Aorta (tissue), 5 donors: ENCODE data around the gene MYO1E. TPM values are rescaled to one million over a fixed set of nuclear protein-coding genes. Genes with fewer than 3 reads are reported as not detected.

Source experiments
- ATAC-seq: fragments of 200-7000 bp; cut with Tn5 transposase; one replicate; pipeline ENCODE4 v1.9.1; 2022; ENCODE audit warnings: moderate library complexity; ENCODE audit not compliant: low FRiP score
- DNase-seq, 2 donors: peaks; one replicate each; pipeline ENCODE4 v3.0.0-alpha.2; 2020
- H3K27ac ChIP-seq, 2 donors: one replicate each; pipeline ENCODE4 v1.5.1; 2013; ENCODE audit warnings: low read length in 2 of 2, mild to moderate bottlenecking in 2 of 2, moderate library complexity in 2 of 2, control low read depth in 1 of 2, inconsistent platforms in 1 of 2, low read depth in 1 of 2
- H3K27me3 ChIP-seq, 2 donors: one replicate each; pipeline ENCODE4 v1.6.1; 2013; ENCODE audit warnings: control low read depth in 1 of 2, low read length in 1 of 2, mild to moderate bottlenecking in 1 of 2, moderate library complexity in 1 of 2; ENCODE audit not compliant: insufficient read depth in 2 of 2, control insufficient read depth in 1 of 2
- H3K36me3 ChIP-seq, 2 donors: one replicate each; pipeline ENCODE4 v1.6.1; 2013; ENCODE audit warnings: control low read depth in 1 of 2, low read length in 1 of 2, mild to moderate bottlenecking in 1 of 2; ENCODE audit not compliant: insufficient read depth in 2 of 2, control insufficient read depth in 1 of 2
- H3K4me1 ChIP-seq, 2 donors: one replicate each; pipeline ENCODE4 v1.6.1; 2013; ENCODE audit warnings: low read length in 2 of 2, control low read depth in 1 of 2, mild to moderate bottlenecking in 1 of 2, moderate library complexity in 1 of 2; ENCODE audit not compliant: insufficient read depth in 2 of 2, control insufficient read depth in 1 of 2
- H3K4me3 ChIP-seq, 2 donors: one replicate each; pipeline ENCODE4 v1.5.1; 2013; ENCODE audit warnings: low read length in 2 of 2, control low read depth in 1 of 2, mild to moderate bottlenecking in 1 of 2
- H3K9me3 ChIP-seq: one replicate; pipeline ENCODE4 v1.6.1; 2013; ENCODE audit warnings: mild to moderate bottlenecking, low read length; ENCODE audit not compliant: control insufficient read depth
- WGBS, 2 donors: extraction: QIAGEN DNeasy Blood & Tissue Kit; methylation state at CpG; one replicate each; pipeline ENCODE4 v1.1.7; 2013; 5-methylcytosine and 5-hydroxymethylcytosine counted together
- intact Hi-C, 2 donors: fragments of 100-400 bp; cut with DNase I; formaldehyde crosslinking; loops; one replicate each; pipeline versions ENCODE4 v1.14.2 to v1.15.0; 2022
- long read RNA-seq, 2 donors: library from polyadenylated mRNA; unstranded; transcript quantifications; one replicate each; pipeline ENCODE4 v2.0.0, GENCODE V29; 2020 to 2021
- polyA plus RNA-seq, 2 donors: library from polyadenylated mRNA; stranded (reverse); fragments of 200-250 nt; gene quantifications; one replicate each; pipeline ENCODE4 v1.2.3, GENCODE V29; 2013
- total RNA-seq, 2 donors: library from RNA; stranded (reverse); fragmentation: NEBNext Ultra II Directional; extraction: Animal tissue kit (Norgen Biotek cat#: 25700); gene quantifications; one replicate each; pipeline ENCODE4 v1.2.1, GENCODE V29; 2021
- donor health status: healthy with polysubstance abuse.
- donor health status: Bipolar disorder and iron deficiency.
- donor health status: DM: no; HTN: no; CAD: no.
- donor health status: DM: no; HTN: no; CAD: no.
- donor health status: DM: yes; HTN: yes; CAD: no.

Gene MYO1E
- total RNA-seq = 100 to 1,000 TPM; 163 to 225 TPM
- polyA plus RNA-seq = 10 to 100 TPM; 44.6 to 47.3 TPM
- long read RNA-seq, donor 1, full-length matches to known transcripts = 2 of 118 reads
- long read RNA-seq, donor 1, partial matches to known transcripts = 71 of 118 reads
- long read RNA-seq, donor 1, other reads (novel, unspliced or antisense) = 45 of 118 reads
- long read RNA-seq, donor 2, full-length matches to known transcripts = 3 of 67 reads
- long read RNA-seq, donor 2, partial matches to known transcripts = 19 of 67 reads
- long read RNA-seq, donor 2, other reads (novel, unspliced or antisense) = 45 of 67 reads

DNA sequence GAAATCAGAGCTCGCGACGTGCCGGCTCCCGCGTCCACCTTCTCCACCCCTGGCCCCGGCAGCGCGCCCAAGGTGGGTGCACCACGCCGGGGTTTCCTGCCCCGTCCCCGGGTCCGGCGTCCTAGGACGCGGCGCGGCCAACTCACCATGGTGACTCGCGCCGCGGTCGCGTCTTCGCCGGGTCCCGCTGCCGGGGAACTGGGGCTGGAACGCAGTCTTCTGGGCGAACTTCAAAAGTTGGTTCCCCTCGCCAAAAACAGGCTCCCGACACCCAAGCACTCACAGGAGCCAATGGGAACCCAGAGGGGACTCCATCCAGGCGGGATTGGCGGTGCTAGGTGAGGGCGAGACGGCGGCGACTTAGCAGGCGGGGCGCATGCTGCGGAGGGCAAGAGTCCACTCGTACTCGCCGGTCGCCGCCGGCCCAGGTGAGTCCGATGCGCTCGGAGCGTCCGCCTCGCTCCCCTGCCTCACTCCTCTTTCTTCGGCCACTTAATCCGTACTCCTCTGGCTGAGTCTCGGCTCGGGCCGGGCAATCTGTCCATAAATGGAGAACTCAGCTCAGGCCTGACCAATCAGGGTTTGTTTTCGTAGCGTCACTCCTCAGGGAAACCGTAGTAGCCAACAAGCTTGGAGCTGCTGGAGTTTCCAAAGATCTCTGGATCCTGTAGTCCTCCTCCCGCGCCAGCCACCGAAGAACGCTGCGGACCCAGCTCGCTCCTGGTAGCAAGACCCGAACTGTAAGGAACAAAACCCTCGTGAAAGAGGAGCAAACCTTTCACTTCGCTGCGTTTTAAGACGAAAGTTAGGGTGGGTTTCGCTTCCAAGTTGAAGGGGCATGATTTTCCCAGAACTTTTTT, at the start of gene MYO1E:
MYO1E (minus strand) TSS at position 520 of the 860 bp plus-strand sequence; CDS start at position 149, 371 bp downstream.
- peak; percentile 90 to 93 for DNase-seq
- 0% methylated on average over 73 to 74 of the region's 74 CpGs for WGBS, 2 donors
- no peaks in the 10 kb centered on the region for H3K27me3 ChIP-seq
- intact Hi-C loops = loop anchor here (2.0 to 5.0 kb wide), 5 partner anchors 60 to 202 kb away; no protein-coding TSS in a partner anchor
- H3K36me3 ChIP-seq = no peaks in the 10 kb centered on the region
- H3K4me3 ChIP-seq = peak within 1 kb of the TSS; percentile 93 to 95
- no peaks in the 10 kb centered on the region for H3K9me3 ChIP-seq
- H3K27ac ChIP-seq = peak within 1 kb of the TSS; percentile 77 to 93
- peak; percentile 96 for ATAC-seq
- H3K4me1 ChIP-seq = peaks cover 3 to 11% of the 10 kb centered on the region in 2 donors

DNA sequence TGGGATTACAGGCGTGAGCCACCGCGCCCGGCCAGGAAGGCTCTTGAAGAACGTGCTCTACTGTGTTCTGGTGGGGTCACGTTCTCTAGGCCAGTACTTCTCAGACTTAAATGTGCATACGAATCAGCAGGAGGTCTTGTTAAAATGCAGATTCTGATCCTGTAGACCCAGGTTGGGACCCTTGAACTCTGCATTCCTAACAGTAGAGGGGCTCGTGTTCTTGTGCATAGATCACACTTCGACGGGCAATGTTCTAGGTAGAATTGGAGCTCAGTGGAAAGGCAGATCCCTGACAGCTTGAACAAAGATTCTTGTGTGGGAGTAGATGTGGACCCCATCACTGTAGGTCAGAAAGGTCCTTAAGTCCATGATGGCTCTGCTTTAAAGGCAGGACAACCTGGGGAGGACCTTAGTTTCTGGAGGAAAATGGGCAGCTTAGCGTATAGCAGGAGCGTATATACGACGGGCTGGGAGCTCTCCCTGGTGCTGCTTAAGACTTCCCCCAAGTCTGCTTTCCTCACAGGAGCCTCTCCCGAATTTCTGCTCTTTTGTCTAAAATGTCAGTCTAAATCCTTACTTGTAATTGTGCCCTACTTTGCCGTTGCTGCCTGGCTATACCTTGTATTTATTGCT, 48.4 kb upstream of the MYO1E start:
- ATAC-seq (no peak), DNase-seq (no peak)
- H3K4me1 ChIP-seq = no peaks in the 10 kb centered on the region
- no peak overlapping the region for H3K27ac ChIP-seq
- no peaks in the 10 kb centered on the region for H3K36me3 ChIP-seq
- no peak overlapping the region for H3K4me3 ChIP-seq
- no peaks in the 10 kb centered on the region for H3K27me3 ChIP-seq
- 25 to 33% methylated on average over 12 to 13 of the region's 16 CpGs for WGBS, 2 donors
- intact Hi-C loops = no loop called here
- H3K9me3 ChIP-seq = no peaks in the 10 kb centered on the region

DNA sequence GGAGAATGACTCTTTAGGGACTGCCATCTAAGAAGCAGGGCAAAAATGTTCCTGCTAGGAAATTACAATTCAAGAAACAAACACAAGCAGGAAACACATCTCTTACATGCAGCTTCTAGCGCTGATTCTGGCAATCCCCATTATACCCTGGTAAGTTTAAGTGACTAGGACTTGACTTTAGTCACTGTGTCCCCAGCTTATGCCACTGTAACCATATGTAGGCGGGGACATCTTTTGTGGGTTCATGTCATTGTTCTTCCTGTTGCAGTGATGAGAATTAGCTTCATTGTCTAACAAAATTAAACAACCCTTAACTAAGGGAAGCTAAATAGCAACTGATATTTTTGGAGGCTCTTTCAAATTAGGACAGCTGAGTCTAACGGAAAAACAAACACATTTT, 47.4 kb upstream of the MYO1E start:
- Histone ChIP-seq H3K4me3 (no peak overlapping the region), H3K4me1 (no peaks in the 10 kb centered on the region), H3K27me3 (no peaks in the 10 kb centered on the region), H3K9me3 (no peaks in the 10 kb centered on the region), H3K27ac (no peak overlapping the region), H3K36me3 (no peaks in the 10 kb centered on the region)
- WGBS, 2 donors = 76 to 95% methylated on average over 3 of the region's 3 CpGs
- intact Hi-C loops = no loop called here
- no peak for ATAC-seq
- DNase-seq = no peak

DNA sequence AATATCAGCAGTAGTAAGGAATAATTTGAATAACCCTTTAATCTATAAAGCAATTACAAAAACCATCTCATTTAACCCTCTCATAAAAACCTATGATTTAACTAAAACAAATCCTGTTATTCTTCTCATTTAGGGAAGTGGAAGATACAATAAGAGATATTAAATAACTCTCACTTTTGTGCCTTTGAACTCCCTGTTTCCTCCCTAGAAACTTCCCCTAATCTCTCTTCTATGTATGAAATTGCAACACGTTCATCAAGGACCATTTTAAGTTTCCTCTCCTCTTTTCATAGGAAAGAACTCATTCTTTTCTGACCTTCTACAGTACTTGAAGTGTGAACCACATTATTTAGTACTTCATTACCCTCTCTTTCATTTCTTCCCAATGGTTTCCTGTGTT, 46.5 kb upstream of the MYO1E start:
- DNase-seq (no peak), ATAC-seq (no peak)
- intact Hi-C loops = no loop called here
- Histone ChIP-seq H3K27ac (no peak overlapping the region), H3K9me3 (no peaks in the 10 kb centered on the region), H3K4me3 (no peak overlapping the region), H3K36me3 (no peaks in the 10 kb centered on the region), H3K4me1 (no peaks in the 10 kb centered on the region), H3K27me3 (no peaks in the 10 kb centered on the region)
- WGBS, 2 donors = 86 to 91% methylated on average over 1 of the region's 1 CpG

DNA sequence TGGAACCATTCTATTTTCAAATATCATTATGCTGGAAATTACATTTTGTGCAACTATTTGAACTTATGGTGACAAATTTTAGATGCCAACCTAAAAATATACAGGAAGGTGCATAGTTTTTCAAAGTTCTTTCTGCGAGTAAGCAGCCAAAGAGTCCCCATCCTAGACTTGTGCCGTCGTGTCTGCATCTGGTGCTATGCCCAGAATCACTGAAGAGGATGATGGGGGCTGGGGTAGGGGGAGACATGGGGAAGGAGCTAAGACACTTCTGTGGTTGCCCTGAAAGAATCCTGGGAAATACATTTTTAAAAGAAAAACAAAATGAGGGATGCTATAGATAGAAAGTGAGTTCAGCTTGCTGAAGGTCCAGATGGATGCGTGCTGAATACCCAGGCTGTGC, 44.1 kb upstream of the MYO1E start:
- no peaks in the 10 kb centered on the region for H3K36me3 ChIP-seq
- ATAC-seq (no peak), DNase-seq (no peak)
- intact Hi-C loops = no loop called here
- 58 to 60% methylated on average over 4 of the region's 4 CpGs for WGBS, 2 donors
- no peak overlapping the region for H3K4me3 ChIP-seq
- H3K27ac ChIP-seq = no peak overlapping the region
- no peaks in the 10 kb centered on the region for H3K27me3 ChIP-seq
- H3K9me3 ChIP-seq = no peaks in the 10 kb centered on the region
- no peaks in the 10 kb centered on the region for H3K4me1 ChIP-seq

DNA sequence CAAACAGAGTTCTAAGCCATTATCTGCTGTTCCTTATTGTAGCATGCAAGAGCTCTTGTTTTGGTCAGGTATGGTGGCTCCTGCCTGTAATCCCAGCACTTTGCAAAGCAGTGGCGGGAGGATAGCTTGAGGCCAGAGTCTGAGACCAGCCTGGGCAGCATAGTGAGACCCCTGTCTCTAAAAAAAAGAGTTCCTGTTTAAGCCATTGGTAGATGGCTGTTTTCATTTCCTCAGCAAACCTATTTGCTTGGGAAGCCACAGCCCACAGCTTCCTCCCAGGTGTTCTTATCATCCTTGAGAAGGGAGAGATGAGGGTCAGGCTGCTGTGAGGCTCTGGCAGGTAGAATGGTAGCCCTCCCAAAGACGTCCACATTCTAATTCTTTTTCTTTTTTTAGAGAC, 40.9 kb upstream of the MYO1E start:
- intact Hi-C loops = no loop called here
- WGBS, 2 donors = 80% methylated on average over 2 of the region's 2 CpGs
- H3K4me1 ChIP-seq = no peaks in the 10 kb centered on the region
- no peak for DNase-seq
- ATAC-seq = no peak
- no peak overlapping the region for H3K27ac ChIP-seq
- no peaks in the 10 kb centered on the region for H3K27me3 ChIP-seq
- H3K4me3 ChIP-seq = no peak overlapping the region
- H3K9me3 ChIP-seq = no peaks in the 10 kb centered on the region
- no peaks in the 10 kb centered on the region for H3K36me3 ChIP-seq

DNA sequence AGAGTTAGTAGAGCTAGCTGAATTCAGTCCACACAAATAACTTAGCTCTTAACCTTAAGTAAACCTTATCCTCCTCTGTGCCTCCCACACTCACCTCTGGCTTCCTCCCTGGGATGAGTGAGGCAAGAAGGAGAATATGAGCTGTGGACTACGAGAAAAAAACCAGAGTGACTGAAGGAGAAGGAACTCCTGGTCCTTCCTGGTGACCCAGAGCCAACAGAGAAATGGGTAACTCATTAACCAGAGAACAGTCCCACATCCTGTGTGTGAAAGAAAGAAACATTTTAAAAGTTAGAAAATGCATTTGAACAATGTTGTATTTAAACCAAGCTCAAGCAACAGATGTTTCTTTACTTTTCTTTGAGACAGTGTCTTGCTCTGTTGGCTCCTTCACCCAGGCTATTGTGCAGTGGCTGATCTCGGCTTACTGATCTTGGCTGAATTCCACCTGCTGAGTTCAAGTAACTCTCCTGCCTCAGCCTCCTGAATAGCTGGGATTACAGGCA, 37.8 kb upstream of the MYO1E start:
- no peaks in the 10 kb centered on the region for H3K27me3 ChIP-seq
- ATAC-seq = no peak
- 29% methylated on average over 2 of the region's 2 CpGs for WGBS, 2 donors
- H3K4me1 ChIP-seq = no peaks in the 10 kb centered on the region
- no peaks in the 10 kb centered on the region for H3K9me3 ChIP-seq
- no peak for DNase-seq
- H3K4me3 ChIP-seq = no peak overlapping the region
- H3K27ac ChIP-seq = no peak overlapping the region
- intact Hi-C loops = no loop called here
- H3K36me3 ChIP-seq = no peaks in the 10 kb centered on the region

DNA sequence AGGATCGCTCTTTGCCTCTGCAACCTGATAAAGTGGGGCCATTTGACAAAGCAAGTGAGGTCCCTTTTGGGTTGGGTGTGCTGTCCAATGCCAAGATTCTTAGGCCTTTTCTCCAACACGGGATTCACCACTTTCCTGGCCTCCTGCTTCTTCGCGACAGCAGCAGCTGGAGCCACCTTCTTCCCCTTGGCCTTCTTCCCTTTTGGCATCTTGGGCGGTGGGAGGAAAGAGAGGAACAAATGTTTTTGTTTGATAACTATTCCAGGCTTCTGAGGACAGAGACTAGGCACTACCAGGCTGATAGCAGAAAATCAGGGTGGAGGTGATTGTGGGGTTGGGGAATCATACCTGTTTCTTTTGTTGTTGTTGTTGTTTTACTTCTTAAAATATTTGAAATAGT, 35.3 kb upstream of the MYO1E start:
- ATAC-seq (no peak), DNase-seq (no peak)
- H3K27ac ChIP-seq = no peak overlapping the region
- no peak overlapping the region for H3K4me3 ChIP-seq
- intact Hi-C loops = no loop called here
- H3K27me3 ChIP-seq = no peaks in the 10 kb centered on the region
- no peaks in the 10 kb centered on the region for H3K9me3 ChIP-seq
- 86 to 89% methylated on average over 5 of the region's 5 CpGs for WGBS, 2 donors
- no peaks in the 10 kb centered on the region for H3K4me1 ChIP-seq
- no peaks in the 10 kb centered on the region for H3K36me3 ChIP-seq
